ENCODE results near the gene LILRA5.

DNA sequence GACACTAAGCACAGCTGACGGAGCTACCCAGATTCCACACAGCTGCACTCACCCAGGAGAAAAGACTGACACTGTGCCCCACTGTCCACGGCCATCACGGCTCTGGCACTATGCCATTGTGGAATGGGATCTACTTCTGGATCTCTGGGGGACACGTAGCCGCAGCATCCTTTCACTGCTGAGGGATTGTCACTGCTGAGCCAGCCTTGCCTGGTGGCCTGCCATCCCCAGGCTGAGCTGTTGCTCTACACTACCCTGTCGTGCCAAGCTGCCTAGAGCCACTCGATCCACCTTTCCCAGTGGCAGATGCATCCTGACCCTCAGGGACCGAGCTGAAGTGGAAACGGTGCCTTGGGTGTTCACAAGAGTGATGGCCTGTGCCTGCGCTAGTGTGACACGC is 50.9 kb downstream of the LILRA5 start:
- no peak for TF ChIP-seq EZH2 (IDR thresholded peaks at IDR 0.05; ENCODE audit: borderline replicate concordance, insufficient read depth, low read depth, low read length, poor library complexity, severe bottlenecking)
- TF ChIP-seq, protein P1, sequence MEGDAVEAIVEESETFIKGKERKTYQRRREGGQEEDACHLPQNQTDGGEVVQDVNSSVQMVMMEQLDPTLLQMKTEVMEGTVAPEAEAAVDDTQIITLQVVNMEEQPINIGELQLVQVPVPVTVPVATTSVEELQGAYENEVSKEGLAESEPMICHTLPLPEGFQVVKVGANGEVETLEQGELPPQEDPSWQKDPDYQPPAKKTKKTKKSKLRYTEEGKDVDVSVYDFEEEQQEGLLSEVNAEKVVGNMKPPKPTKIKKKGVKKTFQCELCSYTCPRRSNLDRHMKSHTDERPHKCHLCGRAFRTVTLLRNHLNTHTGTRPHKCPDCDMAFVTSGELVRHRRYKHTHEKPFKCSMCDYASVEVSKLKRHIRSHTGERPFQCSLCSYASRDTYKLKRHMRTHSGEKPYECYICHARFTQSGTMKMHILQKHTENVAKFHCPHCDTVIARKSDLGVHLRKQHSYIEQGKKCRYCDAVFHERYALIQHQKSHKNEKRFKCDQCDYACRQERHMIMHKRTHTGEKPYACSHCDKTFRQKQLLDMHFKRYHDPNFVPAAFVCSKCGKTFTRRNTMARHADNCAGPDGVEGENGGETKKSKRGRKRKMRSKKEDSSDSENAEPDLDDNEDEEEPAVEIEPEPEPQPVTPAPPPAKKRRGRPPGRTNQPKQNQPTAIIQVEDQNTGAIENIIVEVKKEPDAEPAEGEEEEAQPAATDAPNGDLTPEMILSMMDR (IDR thresholded peaks at IDR 0.05) = no peak
